GM18870 (cell line): ENCODE measurements around the gene ADAMTS2.
"Not testable (repeated sequence)": the region's sequence is repeated elsewhere in the genome, so short reads cannot be mapped to it uniquely, and the experiment has no call there.

Source experiments
- ATAC-seq: cut with Tn5 transposase; IDR thresholded peaks from one replicate; pipeline ENCODE4 v1.9.1; 2021; ENCODE audit warnings: moderate library complexity; ENCODE audit not compliant: unreplicated experiment

Gene ADAMTS2

DNA sequence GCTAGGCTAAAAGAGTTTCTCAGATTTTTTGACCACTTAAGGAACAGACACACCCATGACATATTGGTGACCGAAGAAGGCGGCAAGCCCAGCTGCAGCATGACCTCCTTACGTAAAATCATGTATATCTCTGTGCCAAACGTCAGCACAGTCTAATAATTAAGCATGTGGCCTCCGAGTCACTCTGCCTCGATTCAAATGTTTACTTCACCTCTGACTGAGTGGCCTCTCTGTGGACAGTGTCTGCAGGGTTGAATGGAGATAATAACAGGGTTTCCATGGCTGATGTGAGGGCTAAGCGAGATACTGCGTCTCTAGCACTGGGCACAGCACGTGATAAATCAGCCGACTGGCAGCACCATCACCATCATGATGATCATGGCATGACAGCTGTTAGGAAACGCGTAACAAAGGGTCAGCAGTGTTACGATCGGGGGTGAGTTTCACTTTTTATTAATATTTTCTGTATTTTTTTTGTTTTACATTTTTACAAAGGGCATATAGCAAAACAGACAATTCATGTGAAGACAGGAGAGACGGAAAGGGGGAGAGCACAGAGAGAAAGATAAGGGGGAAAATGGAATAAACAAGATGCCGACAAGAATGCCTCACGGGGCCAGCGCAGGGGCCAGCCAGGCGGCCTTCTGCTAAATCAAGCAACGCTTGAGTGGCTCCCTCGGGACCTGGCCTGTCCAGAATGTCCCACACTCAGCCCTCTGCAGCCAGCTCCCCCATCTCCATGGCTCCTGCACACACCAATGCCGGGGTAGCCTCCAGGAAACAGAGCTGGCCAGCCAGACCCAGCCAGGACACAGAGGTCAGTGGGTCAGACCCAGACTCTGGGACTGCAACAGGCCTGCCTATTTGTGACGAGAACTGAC lies 60.3 kb downstream of the ADAMTS2 start:
- ATAC-seq = no peak

DNA sequence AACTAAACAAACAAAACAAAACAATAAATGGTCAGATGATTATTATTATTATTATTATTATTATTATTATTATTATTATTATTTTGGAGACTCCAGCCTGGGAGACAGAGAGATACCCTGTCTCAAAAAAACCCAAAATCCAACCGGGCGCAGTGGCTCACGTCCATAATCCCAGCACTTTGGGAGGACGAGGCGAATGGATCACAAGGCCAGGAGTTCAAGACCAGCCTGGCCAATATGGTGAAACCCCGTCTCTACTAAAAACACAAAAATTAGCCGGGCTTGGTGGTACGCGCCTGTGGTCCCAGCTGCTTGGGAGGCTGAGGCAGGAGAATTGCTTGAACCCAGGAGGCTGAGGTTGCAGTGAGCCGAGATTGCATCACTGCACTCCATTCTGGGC lies 61.4 kb downstream of the ADAMTS2 start:
- not testable (repeated sequence) for ATAC-seq

DNA sequence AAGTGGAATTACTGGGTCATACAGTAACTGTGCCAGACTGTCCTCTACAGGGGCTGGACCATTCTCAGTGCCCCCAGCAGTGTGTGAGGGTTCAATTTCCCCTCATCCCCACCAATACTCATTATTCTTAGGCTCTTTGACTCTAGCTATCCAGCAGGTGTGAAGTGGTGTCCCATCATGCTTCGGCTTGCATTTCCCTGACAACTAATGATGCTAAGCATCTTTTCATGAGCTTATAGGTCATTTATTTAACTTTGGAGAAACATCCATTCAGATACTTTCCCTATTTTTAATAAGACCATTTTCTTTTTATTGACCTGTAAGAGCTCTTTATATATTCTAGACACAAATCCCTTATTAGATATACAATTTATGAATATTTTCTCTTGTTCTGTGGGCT lies 63.6 kb downstream of the ADAMTS2 start:
- ATAC-seq = no peak

DNA sequence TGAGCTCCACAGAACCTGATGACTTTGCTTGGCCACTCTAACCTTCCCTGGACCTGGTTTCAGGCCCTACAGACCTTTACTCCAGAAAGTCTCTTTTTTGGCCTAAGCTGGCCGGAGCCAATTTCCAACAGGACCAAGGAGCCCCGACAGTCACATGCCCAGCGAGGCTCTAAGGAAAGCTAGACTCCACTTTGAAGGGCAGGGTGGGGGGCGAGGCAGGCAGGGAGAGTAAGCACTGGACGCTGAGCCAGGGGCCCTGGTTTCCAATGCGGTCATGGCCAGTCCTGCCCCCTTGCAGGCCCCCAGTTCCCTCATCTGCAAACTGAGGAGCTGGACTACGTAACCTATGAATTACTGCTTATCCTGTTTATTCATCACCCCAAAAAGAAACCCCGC lies 65.2 kb downstream of the ADAMTS2 start:
- ATAC-seq = no peak

DNA sequence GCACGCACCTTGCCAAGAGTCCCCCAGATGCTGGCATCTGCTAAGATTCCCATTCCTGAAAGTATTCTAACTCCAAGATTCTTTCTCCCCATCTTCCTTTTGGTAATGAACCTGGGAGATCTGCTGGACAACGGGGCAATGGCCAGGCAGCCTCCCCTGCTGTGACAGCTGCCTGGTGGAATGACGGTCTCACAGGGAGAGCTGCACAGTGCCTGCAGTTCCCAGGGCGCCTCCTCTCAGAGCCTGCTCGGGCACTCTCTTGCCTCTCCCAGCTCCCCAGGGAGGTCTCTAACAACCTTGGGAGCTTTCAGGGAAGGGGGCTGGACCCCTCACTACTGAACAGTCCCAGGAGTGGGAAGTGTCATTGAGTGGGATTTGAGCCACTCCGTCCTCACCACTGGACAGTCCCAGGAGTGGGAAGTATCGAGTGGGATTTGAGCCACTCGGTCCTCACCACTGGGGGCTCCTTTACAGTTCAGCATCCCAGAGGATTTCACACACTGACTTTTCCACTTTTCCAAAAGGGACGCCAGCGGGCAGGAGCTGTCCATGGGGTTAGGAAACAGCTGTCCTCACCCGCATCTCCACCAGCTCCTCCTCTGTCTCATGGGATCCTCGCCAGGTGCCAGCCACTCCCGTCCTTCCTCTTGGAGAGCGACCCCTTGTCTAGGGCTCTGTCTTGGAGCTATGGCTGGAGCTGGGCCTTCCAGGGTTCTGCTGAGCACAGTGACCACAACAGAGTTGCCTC lies 65.7 kb downstream of the ADAMTS2 start:
- ATAC-seq = no peak

DNA sequence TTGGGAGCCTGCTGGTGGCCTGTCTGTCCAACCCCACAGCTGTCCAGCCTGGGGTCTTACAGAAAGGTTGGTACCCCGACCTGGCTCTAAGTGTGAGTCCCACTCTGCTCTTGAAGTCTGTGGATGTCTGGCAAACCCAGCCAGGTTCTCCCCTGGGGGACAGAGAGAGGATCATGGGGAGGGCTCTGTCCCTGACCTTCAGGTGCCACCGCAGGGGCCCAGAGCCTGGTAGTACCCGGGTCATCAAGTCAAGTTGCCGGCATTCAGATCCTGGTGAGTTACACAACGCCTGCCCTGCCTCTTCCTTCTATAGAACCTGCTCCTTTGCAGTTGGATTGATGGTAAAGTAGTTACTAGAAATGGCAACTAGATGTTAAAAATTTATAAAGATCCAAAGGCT lies 66.7 kb downstream of the ADAMTS2 start:
- no peak for ATAC-seq

DNA sequence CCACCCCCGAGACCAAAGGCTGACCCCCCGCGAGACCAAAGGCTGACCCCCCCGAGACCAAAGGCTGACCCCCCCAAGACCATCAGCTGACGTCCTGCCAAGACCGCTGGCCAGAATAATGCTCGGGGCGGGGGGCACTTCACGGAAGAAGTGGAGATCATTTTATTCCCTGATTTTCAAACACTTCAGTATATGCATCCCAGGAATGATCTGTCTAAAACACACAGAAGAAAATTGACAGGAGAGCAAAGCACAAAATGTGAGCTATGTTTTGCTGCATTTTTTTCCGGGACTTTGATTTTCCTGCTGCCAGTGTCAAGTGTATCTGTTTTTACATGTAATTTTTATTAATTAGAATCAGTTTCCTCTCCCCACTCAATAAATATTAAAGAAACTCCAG lies 67.1 kb downstream of the ADAMTS2 start:
- ATAC-seq = no peak

DNA sequence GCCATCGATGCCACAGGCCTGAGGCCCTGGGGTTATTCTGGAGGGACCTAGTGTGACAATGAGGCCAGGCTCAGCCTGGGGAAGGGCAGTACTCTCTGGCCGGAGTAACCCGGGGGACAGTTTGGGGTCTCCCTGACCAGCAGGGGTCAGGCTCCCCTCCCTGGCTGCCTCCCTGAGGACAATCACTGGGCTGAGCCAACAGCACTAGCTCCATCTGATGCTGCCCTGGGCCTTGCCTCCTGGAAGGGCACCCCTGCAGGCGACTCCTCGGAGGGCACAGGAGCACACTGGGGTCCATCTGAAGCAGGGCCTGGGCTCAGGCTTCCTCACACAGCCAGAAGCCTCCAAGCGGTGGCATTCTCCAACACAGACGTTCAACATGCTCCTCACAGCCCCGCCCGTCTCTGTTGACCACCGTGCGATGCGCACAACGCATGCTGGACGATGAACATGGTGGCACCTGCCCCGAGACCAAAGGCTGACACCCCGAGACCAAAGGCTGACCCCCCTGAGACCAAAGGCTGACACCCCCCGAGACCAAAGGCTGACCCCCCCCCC lies 68.3 kb downstream of the ADAMTS2 start:
- no peak for ATAC-seq

DNA sequence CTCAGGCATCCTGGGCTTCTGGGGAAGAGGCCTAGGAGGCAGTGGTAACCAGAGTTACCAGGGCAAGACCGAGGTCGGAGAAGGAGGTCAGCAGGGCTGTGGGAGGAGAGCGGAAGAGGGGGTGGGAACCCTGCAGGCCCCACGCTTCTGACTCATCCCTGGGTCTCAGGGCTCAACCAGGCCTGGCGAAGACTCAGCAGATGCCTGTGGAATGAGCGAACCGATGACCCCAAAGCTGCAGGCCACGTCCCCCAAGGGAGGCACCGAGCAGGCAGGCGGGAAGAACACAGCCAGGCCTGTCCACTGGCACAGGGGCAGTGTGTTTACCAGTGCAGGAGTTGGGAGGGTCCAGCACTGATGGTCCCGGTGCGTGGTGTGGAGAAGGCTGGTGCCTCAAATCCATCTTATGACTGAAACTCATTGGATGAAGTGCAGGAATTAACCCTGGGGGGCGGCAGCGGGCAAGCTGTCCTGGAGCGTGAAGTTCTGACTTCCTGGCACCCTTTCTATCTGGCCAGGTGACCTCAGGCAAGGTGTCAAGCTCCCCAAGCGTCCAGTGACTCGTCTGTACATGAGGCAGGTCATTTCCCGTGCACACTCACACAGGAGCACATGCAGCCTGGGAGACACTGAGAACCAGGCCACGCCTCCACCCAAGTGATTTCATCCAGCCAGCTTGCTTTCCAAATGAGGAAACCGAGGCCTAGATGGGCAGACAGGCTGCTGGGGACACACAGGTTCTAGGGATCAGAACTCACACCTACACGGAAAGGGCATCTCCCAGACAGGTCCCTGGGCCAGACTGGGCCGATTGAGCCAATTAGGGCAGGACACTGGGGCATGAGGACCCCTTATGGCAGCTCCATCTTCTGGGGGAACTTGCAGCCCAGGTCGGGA lies 69.1 kb downstream of the ADAMTS2 start:
- ATAC-seq = no peak

DNA sequence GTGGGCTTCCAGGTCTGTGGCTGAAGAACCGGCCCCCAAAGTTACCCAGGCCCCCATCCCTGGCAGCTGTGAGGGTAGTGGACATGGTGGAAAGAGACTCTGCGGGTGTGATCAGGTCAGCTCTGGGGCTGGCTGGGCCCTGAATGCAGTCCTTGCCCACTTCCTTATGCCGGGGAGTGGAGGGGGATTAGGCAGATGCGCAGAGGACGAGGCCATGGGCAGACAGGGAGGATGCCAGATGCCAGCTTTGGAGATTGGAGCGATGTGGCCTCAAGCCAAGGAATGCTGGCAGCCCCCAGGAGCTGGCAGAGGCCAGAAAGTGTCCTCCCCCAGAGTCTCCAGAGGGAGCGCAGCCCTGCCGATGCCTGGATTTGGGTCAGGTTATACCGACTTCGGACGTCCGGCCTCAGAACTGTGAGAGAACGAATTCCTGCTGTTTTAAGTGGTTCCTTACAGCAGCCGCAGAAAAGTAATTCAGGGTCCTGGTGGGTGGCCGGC lies 69.8 kb downstream of the ADAMTS2 start:
- no peak for ATAC-seq

DNA sequence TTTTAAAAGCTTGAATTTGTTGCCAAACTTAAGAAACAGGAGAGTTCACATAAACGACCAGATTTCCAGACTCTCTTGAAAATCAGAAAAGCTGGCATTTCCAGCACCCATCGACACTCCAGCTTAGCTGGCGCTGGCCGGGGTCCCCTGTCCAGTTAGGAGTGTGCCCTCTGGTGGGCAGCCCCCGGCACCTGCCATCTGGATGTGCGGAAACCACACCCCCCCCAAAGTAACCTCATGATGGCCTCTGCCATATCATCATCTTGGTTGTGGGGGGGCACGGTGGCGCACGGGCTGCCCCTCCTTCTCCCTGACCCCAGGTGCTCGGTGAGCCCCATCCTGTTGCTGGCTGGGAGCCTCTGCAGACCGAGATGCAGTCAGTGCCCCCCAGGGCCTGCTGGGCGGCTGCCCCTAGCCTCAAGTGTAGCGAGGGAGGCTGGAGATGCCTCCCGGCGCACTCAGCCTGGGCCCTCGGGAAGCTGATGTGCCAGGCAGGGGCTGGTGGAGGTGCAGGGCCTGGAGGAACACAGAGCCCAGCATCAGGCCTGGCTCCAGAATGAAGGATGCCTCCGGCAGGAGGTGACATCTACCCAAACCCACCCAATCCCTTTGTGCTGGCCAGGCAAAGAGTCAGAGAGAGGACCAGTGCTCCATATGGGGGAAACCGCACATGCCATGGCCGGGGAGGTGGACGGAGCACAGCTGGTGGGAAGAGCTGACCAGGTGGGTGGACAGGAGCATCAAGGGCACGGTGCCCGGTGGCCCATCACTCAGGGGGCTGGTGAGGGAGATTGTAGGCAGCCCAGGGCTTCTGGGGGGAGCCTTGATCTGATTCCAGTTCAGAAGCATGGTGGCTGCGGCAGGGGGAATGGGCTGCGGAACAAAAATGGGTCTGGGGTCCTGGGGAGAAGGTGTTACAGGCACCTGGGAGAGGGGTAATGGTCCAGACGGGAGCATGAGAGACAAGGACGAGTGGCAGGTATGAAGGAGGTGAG lies 70.6 kb downstream of the ADAMTS2 start:
- ATAC-seq = no peak

DNA sequence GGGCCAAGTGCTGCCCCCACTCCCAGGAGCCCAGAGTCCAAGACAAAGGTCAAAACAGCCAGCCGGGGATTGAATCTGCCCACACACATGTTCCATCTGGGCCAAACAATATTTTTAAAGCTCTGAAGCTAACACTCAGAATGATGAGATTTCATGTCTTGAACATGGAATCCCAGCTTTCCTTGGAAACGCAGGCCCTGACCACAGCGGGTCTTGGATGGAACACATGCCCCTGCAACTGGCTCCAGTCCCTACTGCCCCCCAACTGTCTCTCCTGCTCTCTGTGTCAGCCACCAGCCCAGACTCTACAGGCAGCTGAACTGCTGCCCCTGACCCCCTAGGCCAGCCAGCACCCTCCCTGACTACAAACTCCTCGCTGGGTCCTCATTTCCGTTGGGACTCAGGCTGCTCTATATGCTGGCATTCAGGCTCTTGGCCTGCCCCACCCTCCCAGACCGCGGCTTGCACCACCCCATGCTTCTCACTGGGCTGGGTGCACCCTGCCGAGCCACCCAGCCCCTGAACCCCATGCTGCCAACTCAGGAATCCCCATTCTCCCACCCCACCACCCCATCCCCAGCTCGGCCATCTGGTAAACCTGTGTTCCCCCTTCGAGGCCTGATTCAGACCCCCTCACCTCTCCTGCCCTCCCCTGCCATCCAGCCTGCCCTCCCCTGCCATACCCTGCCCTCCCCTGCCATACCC lies 71.7 kb downstream of the ADAMTS2 start:
- no peak for ATAC-seq

DNA sequence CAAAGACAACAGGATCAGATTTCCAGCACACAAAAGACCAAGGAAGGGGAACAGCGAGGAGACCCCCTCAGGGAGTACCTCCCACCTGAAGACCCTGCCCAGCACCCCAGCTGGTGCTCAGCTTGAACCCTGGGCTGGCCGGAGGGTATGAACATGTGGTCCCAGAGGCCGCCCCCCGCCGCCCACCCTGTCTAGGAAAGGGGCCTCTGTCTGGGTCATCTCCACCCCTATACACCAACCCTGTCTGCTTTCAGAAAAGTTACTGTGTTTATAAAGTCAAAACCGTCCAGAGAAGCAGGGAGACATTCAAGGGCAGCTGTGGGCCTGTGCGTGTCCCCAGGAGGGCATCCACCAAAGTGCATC lies 72.2 kb downstream of the ADAMTS2 start:
- no peak for ATAC-seq

DNA sequence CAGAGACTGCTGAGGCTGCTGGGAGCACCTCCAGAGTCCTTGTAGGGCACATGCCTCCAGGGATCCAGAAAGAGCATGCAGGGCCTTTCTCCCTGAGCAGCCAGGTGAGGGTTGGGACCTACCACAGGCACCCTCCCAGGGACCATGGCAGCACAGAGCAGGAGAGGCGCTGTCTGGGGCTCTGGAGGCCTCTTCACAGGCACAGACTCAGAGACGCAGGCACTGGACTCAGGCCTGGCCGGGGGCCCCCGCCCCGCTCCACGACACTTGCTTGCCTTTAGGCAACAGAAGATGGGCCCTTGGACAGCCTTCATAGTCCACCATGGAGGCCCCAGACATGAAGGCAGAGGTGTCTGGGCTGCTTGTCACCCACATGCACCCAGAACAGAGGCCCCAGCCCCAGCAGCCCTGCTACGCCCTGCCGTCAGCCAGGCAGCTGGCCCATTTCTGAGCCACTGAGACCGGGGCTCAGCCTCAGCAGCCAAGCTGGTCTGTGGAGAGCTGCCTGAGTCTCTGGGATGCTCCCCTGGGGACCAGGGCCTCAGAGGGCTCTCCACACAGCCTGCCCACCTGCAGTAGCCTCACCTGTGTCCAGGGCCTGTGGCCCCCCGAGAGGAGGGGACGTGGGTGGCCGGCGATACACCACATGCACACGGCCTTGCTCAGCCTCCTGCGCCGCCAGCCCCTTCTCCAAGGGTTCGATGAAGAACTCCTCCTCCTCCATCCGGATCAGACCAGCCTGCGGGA lies 72.8 kb downstream of the ADAMTS2 start:
- no peak for ATAC-seq

DNA sequence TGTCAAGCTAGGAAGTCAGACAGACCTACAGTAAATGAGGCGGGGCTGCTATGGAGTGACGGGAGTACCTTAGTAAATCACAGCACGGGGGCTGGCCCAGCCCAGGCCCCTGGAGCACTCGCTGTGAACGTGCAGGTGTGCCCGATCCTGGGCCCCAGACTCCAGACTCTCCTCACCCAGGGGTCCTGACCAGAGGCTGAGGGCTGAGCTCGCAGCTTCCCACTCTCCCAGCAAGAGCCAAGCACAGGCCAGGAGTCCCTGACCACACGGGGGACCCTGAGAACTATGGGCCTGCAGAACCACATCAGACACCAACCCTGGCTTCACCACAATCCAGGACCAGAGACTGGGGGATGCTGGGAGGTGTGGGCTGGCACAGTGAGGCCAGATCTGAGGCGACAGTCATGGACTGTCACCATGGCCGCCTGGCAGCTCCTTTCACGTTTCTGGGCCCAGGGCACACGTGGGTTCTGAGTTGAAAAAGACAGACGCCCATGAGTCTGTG lies 73.4 kb downstream of the ADAMTS2 start:
- ATAC-seq = no peak

DNA sequence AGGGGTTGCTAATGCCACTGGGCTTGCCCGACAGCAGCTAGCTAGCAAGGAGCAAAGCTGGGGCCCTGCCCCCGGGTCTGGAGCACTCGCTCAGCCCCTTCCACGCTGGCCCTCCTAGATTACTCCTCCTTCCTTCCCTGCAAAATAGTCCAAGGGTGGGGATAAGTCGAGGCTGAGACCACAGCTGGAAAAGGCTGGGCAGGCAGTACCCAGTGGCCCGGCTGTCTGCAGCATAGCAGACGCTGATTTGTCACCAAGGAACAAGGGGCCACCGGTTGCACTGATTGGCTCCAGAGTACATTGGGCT lies 73.9 kb downstream of the ADAMTS2 start:
- no peak for ATAC-seq

DNA sequence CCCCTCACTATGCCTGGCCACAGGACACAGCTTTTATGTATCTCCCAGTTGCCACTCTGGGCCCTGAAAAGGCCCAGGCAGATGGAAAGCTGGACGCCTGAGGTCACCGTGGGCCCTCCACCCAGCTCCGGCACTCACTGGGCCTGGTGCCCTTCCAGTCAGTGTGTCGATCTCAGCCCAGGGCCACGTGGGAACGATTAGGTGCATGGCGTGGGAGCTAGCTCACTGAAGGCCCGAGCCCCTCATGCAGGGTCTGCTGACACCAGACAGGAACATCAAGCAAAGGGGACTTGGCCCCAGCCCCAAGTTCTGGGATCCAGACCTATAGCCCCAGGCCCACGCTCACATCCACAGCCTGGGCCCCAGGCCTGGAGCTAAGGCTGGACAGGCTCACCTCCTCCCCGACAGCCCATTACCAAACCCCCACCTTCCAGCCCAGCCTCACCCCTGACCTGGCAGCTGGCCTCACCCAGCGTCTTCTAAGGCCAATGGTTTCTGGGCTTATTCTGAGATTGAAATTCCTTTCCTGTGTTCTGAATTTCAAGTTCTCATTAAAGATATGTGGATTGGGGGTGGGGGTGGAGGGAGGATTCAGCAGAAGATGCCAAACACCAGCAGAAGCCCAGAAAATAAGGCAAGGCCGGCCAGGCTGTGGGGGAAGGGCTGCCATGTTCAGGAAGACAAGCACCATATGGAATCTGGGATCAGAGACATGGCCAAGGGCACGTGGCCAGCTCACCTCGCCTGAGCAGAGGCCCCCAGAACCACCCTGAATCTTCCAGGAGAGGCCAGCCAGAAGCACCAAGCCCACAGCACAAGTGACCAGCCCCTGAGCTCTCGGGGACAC lies 74.5 kb downstream of the ADAMTS2 start:
- ATAC-seq = no peak
